Esophagus (tissue), 2 donors: ENCODE measurements around the gene RPP25L. TPM values are rescaled to one million over a fixed set of nuclear protein-coding genes. Genes with fewer than 3 reads are reported as not detected.

Experiments used
- H3K27ac ChIP-seq, 2 donors: one replicate each; pipeline ENCODE4 v1.5.1; 2013; ENCODE audit warnings: low read depth in 2 of 2, mild to moderate bottlenecking in 2 of 2, inconsistent platforms in 1 of 2, low read length in 1 of 2, moderate library complexity in 1 of 2
- H3K27me3 ChIP-seq, 2 donors: one replicate each; pipeline ENCODE4 v1.6.1; 2013; ENCODE audit warnings: low read length in 2 of 2, control low read depth in 1 of 2, mild to moderate bottlenecking in 1 of 2; ENCODE audit not compliant: insufficient read depth in 2 of 2, control insufficient read depth in 1 of 2
- H3K36me3 ChIP-seq, 2 donors: one replicate each; pipeline ENCODE4 v1.6.1; 2013; ENCODE audit warnings: low read length in 1 of 2; ENCODE audit not compliant: control insufficient read depth in 2 of 2, insufficient read depth in 2 of 2
- H3K4me1 ChIP-seq, 2 donors: one replicate each; pipeline ENCODE4 v1.6.1; 2013; ENCODE audit warnings: low read length in 1 of 2; ENCODE audit not compliant: control insufficient read depth in 2 of 2, insufficient read depth in 2 of 2
- H3K4me3 ChIP-seq, 2 donors: one replicate each; pipeline ENCODE4 v1.5.1; 2013; ENCODE audit warnings: low read length in 2 of 2, mild to moderate bottlenecking in 2 of 2, low read depth in 1 of 2, moderate library complexity in 1 of 2
- H3K9me3 ChIP-seq, 2 donors: one replicate each; pipeline ENCODE4 v1.6.1; 2013; ENCODE audit warnings: mild to moderate bottlenecking in 2 of 2, low read depth in 1 of 2, low read length in 1 of 2, moderate library complexity in 1 of 2; ENCODE audit not compliant: control insufficient read depth in 2 of 2, insufficient read depth in 1 of 2
- WGBS, 2 donors: extraction: QIAGEN DNeasy Blood & Tissue Kit; methylation state at CpG; one replicate each; pipeline ENCODE4 v1.1.7; 2013; 5-methylcytosine and 5-hydroxymethylcytosine counted together
- polyA plus RNA-seq, 2 donors: library from polyadenylated mRNA; stranded (reverse); fragments of 200-250 nt; gene quantifications; one replicate each; pipeline ENCODE4 v1.2.3, GENCODE V29; 2013
- donor health status: healthy with polysubstance abuse.
- donor health status: Bipolar disorder and iron deficiency.

The RPP25L gene
- polyA plus RNA-seq, 2 donors: 23.0 to 32.2 TPM

GRCh38 chr9:34630402-34631154 lies 18.7 kb upstream of the RPP25L start:
- WGBS, 2 donors: 32 to 35% methylated on average over 5 of the region's 5 CpGs
- no peak overlapping the region for H3K4me3 ChIP-seq
- no peak overlapping the region for H3K27ac ChIP-seq
- peaks cover 3 to 10% of the 10 kb centered on the region in 2 donors for H3K4me1 ChIP-seq
- H3K36me3 ChIP-seq: peaks cover 0 to 2% of the 10 kb centered on the region in 2 donors
- peaks cover 0 to 18% of the 10 kb centered on the region in 2 donors for H3K27me3 ChIP-seq
- no peaks in the 10 kb centered on the region for H3K9me3 ChIP-seq

GRCh38 chr9:34629491-34629808 lies 17.6 kb upstream of the RPP25L start:
- Histone ChIP-seq H3K36me3 (no peaks in the 10 kb centered on the region), H3K4me1 (peaks cover 3 to 9% of the 10 kb centered on the region in 2 donors), H3K27me3 (peaks cover 0 to 23% of the 10 kb centered on the region in 2 donors), H3K4me3 (peak overlapping the region; percentile 10 to 35), H3K9me3 (no peaks in the 10 kb centered on the region), H3K27ac (no peak overlapping the region)
- WGBS, 2 donors: 22 to 33% methylated on average over 5 of the region's 5 CpGs

- H3K9me3 ChIP-seq: no peaks in the 10 kb centered on the region
- WGBS, 2 donors: 1 to 3% methylated on average over 44 to 69 of the region's 69 CpGs
- no peaks in the 10 kb centered on the region for H3K36me3 ChIP-seq
- H3K4me1 ChIP-seq: peaks cover 3 to 9% of the 10 kb centered on the region in 2 donors
- peak within 1 kb of the TSS; percentile 10 to 35 for H3K4me3 ChIP-seq
- H3K27ac ChIP-seq: no peak within 1 kb of the TSS
- H3K27me3 ChIP-seq: peaks cover 0 to 23% of the 10 kb centered on the region in 2 donors
Observed at GRCh38 chr9:34628656-34629490, 17.0 kb upstream of the RPP25L start, which contains the start of gene ARID3C. Gene ARID3C, minus strand, starts transcription at chr9:34629066. Its CDS starts 1,052 bp downstream, at chr9:34628014.

GRCh38 chr9:34627716-34628655 lies 16.1 kb upstream of the RPP25L start:
- Histone ChIP-seq H3K36me3 (no peaks in the 10 kb centered on the region), H3K27ac (no peak overlapping the region), H3K4me3 (peak overlapping the region in 1 of 2 donors; percentile 35), H3K27me3 (peaks cover 0 to 23% of the 10 kb centered on the region in 2 donors), H3K4me1 (peaks cover 7 to 10% of the 10 kb centered on the region in 2 donors), H3K9me3 (no peaks in the 10 kb centered on the region)
- WGBS, 2 donors: 41 to 44% methylated on average over 19 to 20 of the region's 20 CpGs

DNA sequence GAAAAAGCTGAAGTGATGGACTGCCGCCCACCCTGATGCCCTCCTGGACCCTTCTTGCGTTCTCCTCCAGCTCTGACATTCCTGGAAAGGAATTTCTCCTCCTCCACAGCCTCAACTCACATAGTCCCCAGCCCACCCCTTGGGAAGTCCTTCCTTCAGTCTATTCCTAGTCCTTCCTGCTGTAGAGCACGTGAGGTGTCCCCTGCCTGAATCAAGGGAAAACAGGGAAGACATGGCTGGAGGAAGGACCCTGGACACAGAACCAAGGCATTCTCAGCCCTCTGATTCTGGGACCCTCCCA lies 13.2 kb upstream of the RPP25L start:
- Histone ChIP-seq H3K9me3 (no peaks in the 10 kb centered on the region), H3K27me3 (peaks cover 0 to 23% of the 10 kb centered on the region in 2 donors), H3K27ac (no peak overlapping the region), H3K4me3 (no peak overlapping the region), H3K36me3 (no peaks in the 10 kb centered on the region), H3K4me1 (peaks cover 9 to 16% of the 10 kb centered on the region in 2 donors)
- WGBS, 2 donors: 79 to 86% methylated on average over 3 of the region's 3 CpGs

- Histone ChIP-seq H3K4me1 (peaks cover 9 to 18% of the 10 kb centered on the region in 2 donors), H3K9me3 (no peaks in the 10 kb centered on the region), H3K36me3 (no peaks in the 10 kb centered on the region), H3K27me3 (peaks cover 0 to 23% of the 10 kb centered on the region in 2 donors), H3K27ac (no peak overlapping the region), H3K4me3 (no peak overlapping the region)
- 32 to 44% methylated on average over 38 to 39 of the region's 39 CpGs for WGBS, 2 donors
Observed at GRCh38 chr9:34624475-34625185, 12.7 kb upstream of the RPP25L start.

- Histone ChIP-seq H3K9me3 (no peaks in the 10 kb centered on the region), H3K27me3 (peaks cover 0 to 18% of the 10 kb centered on the region in 2 donors), H3K4me1 (peaks cover 8 to 14% of the 10 kb centered on the region in 2 donors), H3K36me3 (no peaks in the 10 kb centered on the region), H3K4me3 (no peak overlapping the region), H3K27ac (no peak overlapping the region)
- 19 to 35% methylated on average over 63 of the region's 63 CpGs for WGBS, 2 donors
Observed at GRCh38 chr9:34623374-34624235, 11.7 kb upstream of the RPP25L start.
